DND-41 (cell line): Measurements from ENCODE around the gene CCDC192.
"Not testable (repeated sequence)": the region's sequence is repeated elsewhere in the genome, so short reads cannot be mapped to it uniquely, and the experiment has no call there.

Source experiments
- ATAC-seq: fragments of 200-7000 bp; cut with Tn5 transposase; 3 replicates; pipeline ENCODE4 v1.9.1; 2021; ENCODE audit warnings: low read depth; ENCODE audit not compliant: insufficient read depth
- DNase-seq: peaks from one replicate; pipeline ENCODE4 v3.0.0-alpha.2; 2020
- H2AFZ ChIP-seq: 2 replicates; pipeline ENCODE4 v1.6.0; 2012; ENCODE audit warnings: low read depth, low read length
- H3K27ac ChIP-seq: 2 replicates; pipeline ENCODE4 v1.5.1; 2012; ENCODE audit warnings: low read length, inconsistent platforms
- H3K27me3 ChIP-seq: fragments of 200-600 bp; sonication (generic); 2 replicates; pipeline ENCODE4 v1.6.0; 2012; ENCODE audit warnings: low read length, mild to moderate bottlenecking, inconsistent platforms; ENCODE audit not compliant: insufficient read depth, poor library complexity
- H3K36me3 ChIP-seq: 2 replicates; pipeline ENCODE4 v1.5.1; 2012; ENCODE audit warnings: low read length, inconsistent platforms; ENCODE audit not compliant: insufficient read depth
- H3K4me1 ChIP-seq: 2 replicates; pipeline ENCODE4 v1.5.1; 2012; ENCODE audit warnings: mild to moderate bottlenecking, low read length; ENCODE audit not compliant: insufficient read depth
- H3K4me2 ChIP-seq: 2 replicates; pipeline ENCODE4 v1.6.0; 2012; ENCODE audit warnings: mild to moderate bottlenecking, moderate library complexity, low read length, inconsistent platforms; ENCODE audit not compliant: insufficient read depth
- H3K4me3 ChIP-seq, 2 experiments: fragments of 200-600 bp in 1 of 2; shearing (Covaris generic) in 1 of 2; 2 replicates each; pipeline ENCODE4 v1.5.1; 2012 to 2016; ENCODE audit warnings: inconsistent platforms in 2 of 2, low read length in 2 of 2, mild to moderate bottlenecking in 2 of 2, low read depth in 1 of 2, moderate library complexity in 1 of 2
- H3K79me2 ChIP-seq: 2 replicates; pipeline ENCODE4 v1.6.0; 2012; ENCODE audit warnings: low read length, inconsistent platforms; ENCODE audit not compliant: insufficient read depth
- H3K9ac ChIP-seq: 2 replicates; pipeline ENCODE4 v1.6.0; 2012; ENCODE audit warnings: low read depth, mild to moderate bottlenecking, inconsistent platforms, low read length, moderate library complexity
- H3K9me3 ChIP-seq: 2 replicates; pipeline ENCODE4 v1.5.1; 2012; ENCODE audit warnings: low read length, moderate library complexity, mild to moderate bottlenecking, inconsistent platforms; ENCODE audit not compliant: insufficient read depth, severe bottlenecking
- H4K20me1 ChIP-seq: 2 replicates; pipeline ENCODE4 v1.6.0; 2012; ENCODE audit warnings: low read length; ENCODE audit not compliant: insufficient read depth
- CTCF ChIP-seq: IDR thresholded peaks from 2 replicates; pipeline ENCODE4 v1.5.1; 2012; ENCODE audit warnings: borderline replicate concordance, low read length, moderate library complexity, mild to moderate bottlenecking; ENCODE audit not compliant: poor library complexity, severe bottlenecking; ENCODE audit errors: extremely low read depth
- EZH2 ChIP-seq: IDR thresholded peaks from 3 replicates; pipeline ENCODE4 v1.6.1; 2012; ENCODE audit warnings: borderline replicate concordance, low read depth, mild to moderate bottlenecking, moderate library complexity, low read length, inconsistent platforms; ENCODE audit not compliant: severe bottlenecking

CCDC192 gene

DNA sequence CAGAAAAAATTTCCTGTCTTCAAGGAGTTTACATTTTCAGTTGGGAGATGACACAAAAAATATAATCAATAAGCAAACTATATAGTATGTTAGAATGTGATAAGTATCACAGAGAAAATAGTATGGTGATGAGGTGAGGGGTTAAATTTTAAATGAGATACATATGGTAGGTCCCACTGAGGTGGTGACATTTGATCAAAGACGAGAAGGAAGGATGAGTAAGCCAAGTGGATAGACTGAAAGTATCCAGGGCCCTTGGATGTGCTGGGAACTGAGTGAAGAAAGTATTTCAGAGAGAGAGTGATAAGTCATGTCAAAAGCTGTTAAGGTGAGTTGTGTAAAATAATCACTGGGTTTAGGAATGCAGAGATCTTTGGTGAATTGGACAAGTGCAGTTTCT is 3.5 kb downstream of the CCDC192 start:
- Histone ChIP-seq H3K36me3 (no peaks in the 10 kb centered on the region), H3K79me2 (no peaks in the 10 kb centered on the region), H3K27me3 (no peaks in the 10 kb centered on the region), H3K4me1 (no peaks in the 10 kb centered on the region), H3K4me3 (no peak overlapping the region), H2AFZ (no peak overlapping the region), H3K4me2 (no peak overlapping the region), H3K9ac (no peak overlapping the region), H3K27ac (no peak overlapping the region), H3K9me3 (no peaks in the 10 kb centered on the region), H4K20me1 (no peaks in the 10 kb centered on the region)
- ATAC-seq (no peak), DNase-seq (no peak)
- TF ChIP-seq EZH2 (no peak), CTCF (no peak)

- Histone ChIP-seq H3K4me2 (no peak overlapping the region), H3K4me1 (no peaks in the 10 kb centered on the region), H2AFZ (no peak overlapping the region)
Measured at GRCh38 chr5:127707209-127707608, 4.0 kb downstream of the CCDC192 start.

DNA sequence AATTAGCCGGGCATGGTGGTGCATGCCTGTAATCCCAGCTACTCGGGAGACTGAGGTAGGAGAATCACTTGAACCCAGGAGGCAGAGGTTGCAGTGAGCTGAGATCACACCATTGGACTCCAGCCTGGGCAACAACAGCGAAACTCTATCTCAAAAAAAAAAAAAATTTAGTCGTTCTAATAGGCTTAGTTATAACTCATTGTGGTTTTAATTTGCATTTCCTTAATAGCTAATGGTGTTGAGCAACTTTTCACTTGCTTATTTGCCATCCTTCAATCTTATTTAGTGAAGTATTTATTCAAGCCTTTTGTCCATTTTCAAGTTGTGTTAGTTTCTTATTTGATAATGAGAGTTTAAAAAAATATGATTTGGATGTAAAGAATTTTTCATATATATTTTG is 9.9 kb downstream of the CCDC192 start:
- not testable (repeated sequence) for ATAC-seq, H3K27me3 ChIP-seq, H3K9ac ChIP-seq, H3K4me2 ChIP-seq, H4K20me1 ChIP-seq, H3K27ac ChIP-seq, H3K36me3 ChIP-seq, DNase-seq, H3K4me3 ChIP-seq, H2AFZ ChIP-seq, H3K9me3 ChIP-seq, H3K4me1 ChIP-seq, H3K79me2 ChIP-seq

More at GRCh38 chr5:127707209-127707608, 4.0 kb downstream of the CCDC192 start:
- Histone ChIP-seq H3K27ac (no peak overlapping the region), H3K9ac (no peak overlapping the region), H3K27me3 (no peaks in the 10 kb centered on the region), H3K36me3 (no peaks in the 10 kb centered on the region), H3K4me3 (no peak overlapping the region), H3K9me3 (no peaks in the 10 kb centered on the region), H3K79me2 (no peaks in the 10 kb centered on the region), H4K20me1 (no peaks in the 10 kb centered on the region)
- no peak for TF ChIP-seq EZH2
- no peak for TF ChIP-seq CTCF
- DNase-seq, result no peak
- no peak for ATAC-seq

- Histone ChIP-seq H3K36me3 (no peaks in the 10 kb centered on the region), H3K27ac (no peak overlapping the region), H3K79me2 (no peaks in the 10 kb centered on the region), H3K4me3 (no peak overlapping the region), H3K4me2 (no peak overlapping the region), H3K9ac (no peak overlapping the region), H3K4me1 (no peaks in the 10 kb centered on the region), H3K27me3 (no peaks in the 10 kb centered on the region), H3K9me3 (no peaks in the 10 kb centered on the region), H4K20me1 (no peaks in the 10 kb centered on the region), H2AFZ (no peak overlapping the region)
- DNase-seq, result no peak
- ATAC-seq, result no peak
- no peak for TF ChIP-seq CTCF
- no peak for TF ChIP-seq EZH2
Measured at GRCh38 chr5:127718181-127718580, 15.0 kb downstream of the CCDC192 start.
